ENCODE results near the gene SLC43A2.

GRCh38 chr17:1593630-1593931 is 35.1 kb downstream of the SLC43A2 start:
- TF ChIP-seq SUZ12 (IDR thresholded peaks at IDR 0.05; ENCODE audit: extremely low read depth, insufficient read depth, insufficient read length): no peak
- no peak for TF ChIP-seq YY1 (IDR thresholded peaks at IDR 0.05; ENCODE audit: insufficient read depth, insufficient read length)
- no peak for TF ChIP-seq ZNF274 (IDR thresholded peaks at IDR 0.05; ENCODE audit: low read depth, low read length)
